ENCODE measurements around the gene LSS.

DNA sequence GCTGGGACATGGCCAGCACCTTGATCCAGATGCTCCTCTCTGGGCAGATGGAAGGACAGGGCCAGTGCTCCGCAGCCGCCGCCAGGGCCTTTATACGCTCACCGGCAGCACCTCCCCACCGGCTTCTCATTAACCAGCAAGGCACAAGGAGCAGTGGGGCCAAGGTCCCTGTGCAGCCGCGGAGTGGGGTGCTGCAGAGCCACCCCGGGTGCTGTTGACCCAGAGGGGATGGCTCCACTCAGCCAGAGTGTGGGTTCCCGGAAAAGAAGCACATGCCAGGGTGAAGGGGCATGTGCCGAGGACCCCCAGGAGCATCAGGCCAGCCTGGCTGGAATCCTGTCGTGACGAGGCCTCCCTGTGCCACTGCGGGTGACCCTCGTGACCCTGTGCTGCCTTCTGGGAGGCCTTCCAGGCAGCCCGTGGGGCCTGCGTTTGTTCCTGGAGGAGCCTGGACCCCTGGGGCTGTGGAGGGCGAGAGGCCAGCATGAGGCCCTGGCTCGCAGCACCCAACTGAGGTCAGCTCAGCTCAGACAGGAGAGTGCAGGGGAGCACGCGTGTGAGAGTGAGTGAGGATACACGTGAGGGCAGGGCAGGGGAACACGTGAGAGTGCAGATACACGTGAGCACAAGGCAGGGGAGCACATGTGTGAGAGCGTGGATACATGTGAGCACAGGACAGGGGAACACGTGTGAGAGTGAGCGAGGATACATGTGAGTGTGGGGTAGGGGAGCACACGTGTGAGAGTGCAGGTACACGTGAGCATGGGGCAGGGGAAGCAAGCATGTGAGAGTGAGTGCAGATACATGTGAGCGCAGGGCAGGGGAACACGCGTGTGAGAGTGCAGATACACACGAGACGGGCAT is 72.8 kb downstream of the LSS start, which contains the start of gene FTCD:
- TF ChIP-seq, protein P1, sequence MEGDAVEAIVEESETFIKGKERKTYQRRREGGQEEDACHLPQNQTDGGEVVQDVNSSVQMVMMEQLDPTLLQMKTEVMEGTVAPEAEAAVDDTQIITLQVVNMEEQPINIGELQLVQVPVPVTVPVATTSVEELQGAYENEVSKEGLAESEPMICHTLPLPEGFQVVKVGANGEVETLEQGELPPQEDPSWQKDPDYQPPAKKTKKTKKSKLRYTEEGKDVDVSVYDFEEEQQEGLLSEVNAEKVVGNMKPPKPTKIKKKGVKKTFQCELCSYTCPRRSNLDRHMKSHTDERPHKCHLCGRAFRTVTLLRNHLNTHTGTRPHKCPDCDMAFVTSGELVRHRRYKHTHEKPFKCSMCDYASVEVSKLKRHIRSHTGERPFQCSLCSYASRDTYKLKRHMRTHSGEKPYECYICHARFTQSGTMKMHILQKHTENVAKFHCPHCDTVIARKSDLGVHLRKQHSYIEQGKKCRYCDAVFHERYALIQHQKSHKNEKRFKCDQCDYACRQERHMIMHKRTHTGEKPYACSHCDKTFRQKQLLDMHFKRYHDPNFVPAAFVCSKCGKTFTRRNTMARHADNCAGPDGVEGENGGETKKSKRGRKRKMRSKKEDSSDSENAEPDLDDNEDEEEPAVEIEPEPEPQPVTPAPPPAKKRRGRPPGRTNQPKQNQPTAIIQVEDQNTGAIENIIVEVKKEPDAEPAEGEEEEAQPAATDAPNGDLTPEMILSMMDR (IDR thresholded peaks at IDR 0.05) = no peak
- no peak for TF ChIP-seq POLR2A (IDR thresholded peaks at IDR 0.05)
